Measurements from ENCODE around the gene FAR2.
A peak's percentile ranks its signal among the peaks of the same experiment; 100 is the strongest.
"Not testable (repeated sequence)": the region's sequence is repeated elsewhere in the genome, so short reads cannot be mapped to it uniquely, and the experiment has no call there.

Gene FAR2

DNA sequence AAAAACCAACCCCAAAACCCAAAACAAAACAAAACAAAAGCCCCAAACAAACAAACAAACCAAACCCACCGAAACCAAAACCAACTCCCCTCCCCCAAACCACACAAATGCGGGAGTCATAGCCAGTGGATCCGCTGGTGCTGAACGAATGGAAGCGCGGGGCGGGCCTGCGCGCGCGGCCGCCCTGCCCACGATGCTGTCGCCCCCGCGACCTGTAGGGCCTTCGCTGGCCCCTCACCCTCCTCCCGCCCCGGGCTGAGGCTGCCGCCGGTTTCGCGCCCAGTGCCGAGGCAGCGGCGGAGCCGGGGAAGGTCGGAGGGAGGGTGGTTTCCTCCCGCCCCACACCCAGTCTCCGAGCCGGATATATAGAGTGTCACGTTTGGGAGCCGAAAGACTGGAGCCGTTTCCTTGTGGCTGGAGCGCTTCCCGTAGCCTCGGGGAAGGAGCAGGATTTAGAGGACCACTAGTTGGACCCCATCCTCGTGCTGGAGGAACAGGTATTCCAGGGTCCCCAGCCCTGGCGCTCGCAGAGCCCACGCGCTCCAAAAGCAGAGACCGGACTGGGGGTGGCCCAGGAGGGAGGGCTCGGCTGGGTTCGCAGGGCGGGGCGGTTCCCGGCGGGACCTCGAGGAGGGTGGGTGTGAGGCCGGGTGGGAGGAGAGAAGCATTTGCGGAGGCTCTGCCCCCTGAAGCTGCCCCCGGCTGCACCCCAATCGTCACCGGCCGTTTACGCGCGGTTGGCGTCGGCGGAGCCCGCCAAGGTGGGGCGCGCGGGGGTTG, at the start of gene FAR2:
Gene FAR2 (plus strand): TSS at position 368 of the 780 bp plus-strand sequence. CDS start 121,172 bp downstream, outside the sequence.
- DNase-seq (ENCODE audit: insufficient read length, low spot score) (peak; percentile 5), FAIRE-seq (no peak)

DNA sequence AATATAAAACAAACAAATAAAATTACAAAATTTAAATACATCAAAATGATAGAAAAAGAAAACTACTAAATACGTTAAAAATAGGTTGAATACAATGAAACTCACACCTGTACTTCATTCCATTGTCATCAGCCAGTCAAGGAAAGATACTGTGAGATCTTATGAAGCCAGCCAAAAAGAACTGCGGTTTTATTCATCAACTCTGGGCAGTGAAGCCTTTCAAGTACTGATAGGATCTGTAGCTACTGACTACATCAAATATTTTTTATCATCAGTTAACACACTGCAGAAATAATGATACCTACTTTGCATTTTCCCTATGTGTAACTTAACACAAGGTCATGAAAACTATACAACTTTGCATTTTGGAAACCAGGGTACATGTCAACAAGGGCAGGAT, 46.3 kb upstream of the FAR2 start:
- no peak for DNase-seq (ENCODE audit: insufficient read length, low spot score)
- no peak for FAIRE-seq

DNA sequence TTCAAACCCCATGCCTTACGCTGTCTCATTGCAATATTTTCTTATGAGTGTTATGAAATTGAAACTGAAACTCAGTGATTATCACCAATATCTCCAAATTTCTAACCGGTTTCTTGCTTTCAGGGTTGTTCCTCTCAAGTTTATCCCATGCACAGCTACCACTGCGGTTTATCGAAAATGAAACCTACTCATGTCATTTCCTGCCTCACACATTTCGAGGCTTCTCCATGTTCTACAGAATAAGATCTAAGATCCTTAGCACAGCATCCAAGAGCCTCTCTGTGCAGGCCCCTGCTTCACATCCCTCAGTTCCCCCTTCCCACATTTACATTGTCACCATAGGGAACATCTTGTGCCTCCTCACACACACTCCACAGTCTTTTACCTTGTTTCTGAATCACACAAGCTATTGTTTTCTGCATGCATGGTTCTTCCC, 45.5 kb upstream of the FAR2 start:
- FAIRE-seq (no peak), DNase-seq (ENCODE audit: insufficient read length, low spot score) (no peak)

- no peak for FAIRE-seq
- no peak for DNase-seq (ENCODE audit: insufficient read length, low spot score)
These were observed 44.6 kb upstream of the FAR2 start for GRCh38 chr12:29104516-29104915.

GRCh38 chr12:29110506-29111442, 38.3 kb upstream of the FAR2 start:
- FAIRE-seq: no peak

DNA sequence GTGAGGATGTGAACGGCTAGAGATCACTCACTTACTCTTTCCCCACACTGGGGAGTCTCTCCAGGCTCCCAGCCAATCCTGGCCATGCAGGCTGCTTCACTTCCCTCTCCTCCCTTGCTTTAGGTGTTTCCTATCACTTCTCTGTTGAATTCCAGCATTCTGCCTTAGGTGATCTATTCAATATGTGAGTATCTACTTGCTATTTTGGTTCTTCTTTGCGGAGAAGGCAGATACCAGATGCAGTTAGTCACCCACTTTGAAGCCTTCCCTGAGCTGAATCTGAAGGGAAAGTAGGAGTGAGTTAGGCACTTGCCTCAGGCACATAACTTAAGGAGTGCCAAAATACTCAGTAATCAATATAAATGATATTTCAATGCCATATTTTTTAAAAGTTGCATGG, 36.0 kb upstream of the FAR2 start:
- DNase-seq (ENCODE audit: insufficient read length, low spot score): no peak
- no peak for FAIRE-seq

More at GRCh38 chr12:29110506-29111442, 38.3 kb upstream of the FAR2 start:
- DNase-seq (ENCODE audit: insufficient read length, low spot score): no peak

- DNase-seq (ENCODE audit: insufficient read length, low spot score) (no peak), FAIRE-seq (no peak)
These were observed 32.7 kb upstream of the FAR2 start for GRCh38 chr12:29116414-29116813.

DNA sequence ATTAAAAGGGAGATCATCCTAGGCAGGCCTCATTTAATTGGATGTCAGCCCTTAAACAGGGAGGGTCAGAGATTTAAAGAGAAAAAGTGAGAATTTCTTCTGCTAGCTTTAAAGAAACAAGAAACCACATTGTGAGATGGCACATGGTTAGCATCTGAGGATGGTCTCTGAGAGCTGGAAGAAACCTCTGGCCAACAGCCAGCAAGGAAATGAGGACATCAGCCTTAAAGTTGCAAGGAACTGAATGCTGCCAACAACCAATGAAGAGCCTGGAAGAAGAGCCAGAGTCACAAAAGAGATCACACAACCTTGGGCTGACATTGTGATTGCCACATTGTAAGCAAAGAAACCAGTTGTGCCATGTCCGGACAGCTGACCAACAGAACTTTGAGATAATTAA, 17.5 kb upstream of the FAR2 start:
- FAIRE-seq (no peak), DNase-seq (ENCODE audit: insufficient read length, low spot score) (no peak)

DNA sequence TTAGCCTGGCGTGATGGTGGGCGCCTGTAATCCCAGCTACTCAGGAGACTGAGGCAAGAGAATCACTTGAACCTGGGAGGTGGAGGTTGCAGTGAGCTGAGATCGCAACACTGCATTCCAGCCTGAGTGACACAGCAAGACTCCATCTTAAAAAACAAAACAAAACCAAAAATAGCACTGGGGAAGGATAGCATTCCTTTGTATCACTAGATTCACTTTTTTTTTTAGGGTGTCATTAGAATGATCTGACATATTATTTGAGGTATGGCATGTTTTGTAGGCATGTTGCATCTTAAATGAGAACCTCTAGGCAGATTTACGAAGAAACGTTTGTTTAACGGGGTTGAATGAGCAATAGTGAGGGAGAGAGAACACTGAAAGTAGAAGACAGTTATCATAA, 16.8 kb upstream of the FAR2 start:
- no peak for FAIRE-seq

GRCh38 chr12:29133181-29133580, 15.9 kb upstream of the FAR2 start:
- no peak for FAIRE-seq
- no peak for DNase-seq (ENCODE audit: insufficient read length, low spot score)

More for the DNA sequence above, 16.8 kb upstream of the FAR2 start:
- DNase-seq (ENCODE audit: insufficient read length, low spot score): no peak

- DNase-seq (ENCODE audit: insufficient read length, low spot score) (no peak), FAIRE-seq (no peak)
These were observed 15.4 kb upstream of the FAR2 start for GRCh38 chr12:29133680-29134079.

- FAIRE-seq; DNase-seq (ENCODE audit: insufficient read length, low spot score): not testable (repeated sequence)
These were observed 10.8 kb upstream of the FAR2 start for GRCh38 chr12:29138256-29138655.

DNA sequence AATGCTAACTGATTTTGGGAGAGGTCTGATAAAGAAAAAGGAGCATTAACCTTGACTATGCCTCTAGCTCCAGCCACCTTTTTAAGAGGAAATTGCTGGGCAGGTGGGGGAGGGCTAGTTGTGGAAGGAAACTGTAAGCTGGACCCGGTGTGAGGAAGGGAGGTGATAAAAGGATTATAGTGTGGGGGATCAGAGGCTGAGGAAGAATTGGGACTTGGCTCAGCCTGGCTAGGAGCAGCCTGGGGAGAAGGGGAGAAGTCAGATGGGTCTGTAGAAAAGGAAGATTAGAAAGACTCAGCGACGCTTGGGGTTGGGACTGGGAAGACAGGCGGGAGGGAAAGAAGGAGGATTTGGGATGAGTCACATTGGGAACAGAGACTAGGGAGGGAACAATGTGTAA, 10.2 kb upstream of the FAR2 start:
- not testable (repeated sequence) for FAIRE-seq; DNase-seq (ENCODE audit: insufficient read length, low spot score)

DNA sequence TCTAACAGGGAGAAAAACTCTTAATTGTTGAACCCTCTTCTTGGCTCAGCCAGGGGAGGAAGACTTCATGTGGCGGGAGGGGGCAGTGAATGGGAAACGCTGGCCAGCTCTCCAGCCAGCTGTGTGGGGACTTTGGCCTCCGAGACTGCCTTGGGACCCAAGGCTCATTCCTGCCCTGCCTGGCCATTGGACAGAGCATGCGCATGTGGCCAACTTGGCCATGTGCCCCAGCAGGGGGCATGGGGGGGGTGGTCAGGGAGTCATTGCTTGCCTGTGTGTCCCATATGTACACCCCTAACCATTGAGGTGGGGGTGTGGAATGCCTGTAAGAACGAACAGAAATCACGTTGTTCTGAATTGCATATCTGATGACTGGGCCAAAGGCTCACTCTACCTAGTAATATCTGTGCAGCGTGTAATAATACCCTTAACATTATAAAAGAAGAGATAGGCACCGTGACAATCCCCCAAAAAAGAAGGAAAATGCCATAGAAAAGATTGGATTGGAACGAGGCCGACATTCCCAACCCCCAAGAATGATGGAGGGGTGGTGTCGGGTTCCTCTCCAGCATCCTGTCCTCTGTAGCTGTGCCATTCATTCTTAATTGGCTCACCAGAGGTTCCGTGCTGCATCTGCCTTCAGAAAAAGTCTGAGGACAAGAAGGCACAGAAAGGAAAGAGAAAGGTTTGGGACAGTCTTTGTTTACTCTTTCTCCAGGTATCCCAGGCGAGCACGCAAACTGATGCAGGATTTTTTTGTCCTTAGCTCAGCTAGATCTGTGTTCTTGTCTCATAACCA, 3.5 kb upstream of the FAR2 start:
- DNase-seq (ENCODE audit: insufficient read length, low spot score) (no peak), FAIRE-seq (no peak)

DNA sequence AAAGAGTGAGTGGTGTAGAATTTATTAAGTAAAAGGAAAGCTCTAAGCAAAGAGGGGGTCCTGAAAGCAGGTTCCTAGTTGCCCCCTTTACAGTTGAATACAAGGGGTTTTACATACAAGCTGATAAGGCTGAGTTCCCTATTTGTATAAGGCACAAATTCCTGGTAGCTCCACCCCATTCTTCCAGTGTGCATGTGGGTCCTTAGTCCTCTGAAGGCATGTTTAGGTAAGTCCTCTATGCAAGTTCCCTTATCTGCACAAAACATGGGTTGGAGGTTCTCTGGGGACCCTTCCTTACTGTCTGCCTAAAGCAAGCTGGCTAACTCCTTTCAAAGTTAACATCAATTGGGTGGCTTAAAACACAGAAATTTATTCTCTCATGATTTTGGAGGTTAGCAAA, 2.9 kb upstream of the FAR2 start:
- no peak for FAIRE-seq
- DNase-seq (ENCODE audit: insufficient read length, low spot score): no peak

- DNase-seq (ENCODE audit: insufficient read length, low spot score): no peak
- no peak for FAIRE-seq
These were observed 1.1 kb upstream of the FAR2 start for GRCh38 chr12:29147731-29148595.

DNA sequence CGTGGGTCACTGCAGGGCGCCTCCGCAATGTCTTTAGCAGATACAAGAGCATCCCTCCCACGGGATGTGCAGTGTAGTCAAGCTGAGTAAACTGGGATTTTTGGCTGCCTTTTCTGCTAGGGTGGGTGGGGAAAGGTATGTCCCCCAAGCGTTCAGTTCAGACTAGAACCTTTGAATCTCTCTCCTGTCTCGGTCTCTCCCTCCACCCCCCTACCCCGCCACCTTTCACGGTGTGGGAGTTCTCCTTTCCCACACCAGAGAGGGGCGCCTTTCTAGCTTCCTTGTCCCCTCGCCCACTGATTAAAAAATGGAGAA, 525 bp upstream of the FAR2 start:
- DNase-seq (ENCODE audit: insufficient read length, low spot score): peak; percentile 5

DNA sequence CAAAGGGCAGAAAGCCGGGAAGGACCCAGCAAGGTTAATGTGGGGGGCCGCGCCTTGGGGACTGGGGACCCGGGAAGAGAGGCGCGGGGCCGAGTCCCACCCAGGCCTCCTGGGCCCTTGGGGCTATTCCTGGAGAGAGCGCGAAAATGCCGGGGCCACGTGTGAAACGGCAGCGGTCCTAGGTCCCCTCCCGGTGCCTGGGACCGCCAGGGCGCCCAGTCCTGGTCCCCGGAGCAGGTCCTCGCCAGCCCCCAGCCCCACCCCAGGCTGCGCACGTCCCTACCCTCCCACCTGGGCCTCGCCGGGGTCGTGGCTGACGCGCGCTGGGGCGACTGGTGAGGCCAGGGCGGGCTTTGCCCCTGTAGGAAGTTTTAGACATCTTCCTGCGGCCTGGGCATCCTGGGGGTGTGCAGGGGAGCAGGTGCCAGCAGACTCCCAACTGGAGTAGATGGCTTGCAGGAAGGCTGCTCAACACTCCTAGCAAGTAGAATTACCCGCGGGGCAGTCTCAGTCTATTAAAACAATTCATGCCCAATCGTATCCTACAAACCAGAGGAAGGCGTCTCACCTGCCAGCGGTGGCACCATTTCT, 708 bp downstream of the FAR2 start:
- DNase-seq (ENCODE audit: insufficient read length, low spot score) (no peak), FAIRE-seq (no peak)

More for the DNA sequence above, 525 bp upstream of the FAR2 start:
- FAIRE-seq: no peak

DNA sequence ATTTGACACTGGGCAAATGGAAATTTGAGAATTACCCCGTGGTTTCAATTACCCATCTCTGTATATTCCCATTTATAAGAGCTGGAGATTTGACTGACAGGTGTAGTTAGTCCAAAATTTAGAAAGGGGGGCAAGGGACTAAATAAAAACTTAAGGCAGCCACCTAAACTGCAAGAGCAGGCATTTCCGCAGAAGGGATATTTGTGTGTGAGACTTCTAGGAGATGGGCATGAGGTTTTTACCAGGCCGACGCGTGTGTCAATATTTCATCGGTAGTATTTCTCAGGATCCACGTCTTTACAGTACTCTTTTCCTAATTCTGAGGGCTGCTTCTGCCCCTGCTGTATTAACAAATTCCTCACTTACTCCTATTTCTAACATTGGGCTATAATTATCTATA, 1.4 kb downstream of the FAR2 start:
- no peak for DNase-seq (ENCODE audit: insufficient read length, low spot score)
- FAIRE-seq: no peak

Data from HTR-8/SVneo (cell line).